GM18520 (cell line): ENCODE results near the gene KRTAP25-1.

Source experiments
- ATAC-seq: cut with Tn5 transposase; IDR thresholded peaks from one replicate; pipeline ENCODE4 v1.9.1; 2021; ENCODE audit not compliant: unreplicated experiment

KRTAP25-1 gene

GRCh38 chr21:30249936-30250335 lies 39.4 kb downstream of the KRTAP25-1 start:
- ATAC-seq = no peak

- no peak for ATAC-seq
Measured at GRCh38 chr21:30248844-30249243, 40.5 kb downstream of the KRTAP25-1 start.

- ATAC-seq = no peak
Measured at GRCh38 chr21:30245061-30245460, 44.3 kb downstream of the KRTAP25-1 start.

- ATAC-seq = no peak
Measured at GRCh38 chr21:30243691-30244090, 45.6 kb downstream of the KRTAP25-1 start.

- no peak for ATAC-seq
Measured at GRCh38 chr21:30240661-30241060, 48.7 kb downstream of the KRTAP25-1 start.
